Muscle of leg (tissue), 11 donors: ENCODE measurements around the gene EEF1B2. TPM values are rescaled to one million over a fixed set of nuclear protein-coding genes. Genes with fewer than 3 reads are reported as not detected.
"Not testable (repeated sequence)": the region's sequence is repeated elsewhere in the genome, so short reads cannot be mapped to it uniquely, and the experiment has no call there.

ENCODE experiments used
- DNase-seq: peaks from one replicate; pipeline ENCODE4 v3.0.0; 2013
- H3K27ac ChIP-seq: one replicate; pipeline ENCODE4 v1.5.1; 2013; ENCODE audit warnings: mild to moderate bottlenecking, low read length, control low read depth
- H3K27me3 ChIP-seq: one replicate; pipeline ENCODE4 v1.6.1; 2013; ENCODE audit warnings: low read length; ENCODE audit not compliant: control insufficient read depth, insufficient read depth
- H3K36me3 ChIP-seq: one replicate; pipeline ENCODE4 v1.6.1; 2013; ENCODE audit warnings: low read length; ENCODE audit not compliant: control insufficient read depth, insufficient read depth
- H3K4me1 ChIP-seq: one replicate; pipeline ENCODE4 v1.6.1; 2013; ENCODE audit warnings: low read length; ENCODE audit not compliant: control insufficient read depth, insufficient read depth
- H3K4me3 ChIP-seq: one replicate; pipeline ENCODE4 v1.5.1; 2013; ENCODE audit warnings: low read length, control low read depth
- H3K9me3 ChIP-seq: replicated peaks from 2 replicates; pipeline ENCODE4 v1.6.1; 2013; ENCODE audit warnings: low read depth, low read length; ENCODE audit not compliant: control insufficient read depth
- WGBS: methylation state at CpG from one replicate; pipeline ENCODE4 v1.1.5; 2013; ENCODE audit warnings: missing lambda C conversion rate; ENCODE audit not compliant: insufficient coverage; 5-methylcytosine and 5-hydroxymethylcytosine counted together
- polyA plus RNA-seq, 8 donors: library from polyadenylated mRNA; unstranded; fragments of 120-200 nt; gene quantifications; one replicate each; pipeline versions ENCODE4 v1.2.1 to v1.2.3, GENCODE V29; 2013; ENCODE audit warnings: inconsistent platforms in 1 of 8, low replicate concordance in 1 of 8; ENCODE audit not compliant: insufficient read length in 8 of 8, insufficient read depth in 1 of 8
- total RNA-seq: library from RNA; stranded (reverse); fragments of 120-200 nt; gene quantifications from one replicate; pipeline ENCODE4 v1.2.4, GENCODE V29; 2013

EEF1B2 gene
- total and polyA plus RNA-seq, 9 donors, result 842 to 1,149 (median 951) TPM

- H3K36me3 ChIP-seq, H3K4me3 ChIP-seq, H3K27ac ChIP-seq, DNase-seq, H3K9me3 ChIP-seq, H3K4me1 ChIP-seq, H3K27me3 ChIP-seq: not testable (repeated sequence)
- WGBS, result 80% methylated on average over 1 of the region's 6 CpGs
Observed at GRCh38 chr2:206181526-206181925, 21.8 kb downstream of the EEF1B2 start.

DNA sequence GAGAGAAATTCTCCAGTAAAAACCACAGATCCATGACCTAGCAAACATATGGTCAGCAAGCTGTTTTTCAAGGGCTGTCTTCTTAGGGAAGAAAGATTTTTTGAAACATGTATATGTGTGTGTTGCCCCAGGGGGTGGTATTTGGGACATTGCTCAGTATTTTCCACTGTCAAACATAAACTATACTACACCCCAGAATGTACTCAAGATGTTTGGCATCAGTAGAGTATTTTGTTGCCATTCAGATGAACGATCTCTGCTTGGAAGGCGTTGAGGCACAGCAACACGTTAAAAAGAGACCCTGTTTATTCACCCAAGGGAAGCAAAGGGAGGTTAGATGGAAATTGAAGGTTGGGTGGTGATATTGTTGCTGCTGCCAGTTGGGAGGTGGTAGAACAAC, 30.0 kb downstream of the EEF1B2 start:
- no CpG with 5 or more reads among the region's 3 CpGs for WGBS
- Histone ChIP-seq H3K27ac (no peak overlapping the region), H3K36me3 (no peaks in the 10 kb centered on the region), H3K9me3 (no peaks in the 10 kb centered on the region), H3K4me3 (no peak overlapping the region), H3K4me1 (no peaks in the 10 kb centered on the region), H3K27me3 (no peaks in the 10 kb centered on the region)
- peak; percentile 84 for DNase-seq

GRCh38 chr2:206190111-206190510, 30.4 kb downstream of the EEF1B2 start:
- H3K4me3 ChIP-seq, result no peak overlapping the region
- no peaks in the 10 kb centered on the region for H3K4me1 ChIP-seq
- no peaks in the 10 kb centered on the region for H3K36me3 ChIP-seq
- no peaks in the 10 kb centered on the region for H3K27me3 ChIP-seq
- 73% methylated on average over 2 of the region's 2 CpGs for WGBS
- no peak overlapping the region for H3K27ac ChIP-seq
- no peaks in the 10 kb centered on the region for H3K9me3 ChIP-seq
- DNase-seq, result peak; percentile 33

DNA sequence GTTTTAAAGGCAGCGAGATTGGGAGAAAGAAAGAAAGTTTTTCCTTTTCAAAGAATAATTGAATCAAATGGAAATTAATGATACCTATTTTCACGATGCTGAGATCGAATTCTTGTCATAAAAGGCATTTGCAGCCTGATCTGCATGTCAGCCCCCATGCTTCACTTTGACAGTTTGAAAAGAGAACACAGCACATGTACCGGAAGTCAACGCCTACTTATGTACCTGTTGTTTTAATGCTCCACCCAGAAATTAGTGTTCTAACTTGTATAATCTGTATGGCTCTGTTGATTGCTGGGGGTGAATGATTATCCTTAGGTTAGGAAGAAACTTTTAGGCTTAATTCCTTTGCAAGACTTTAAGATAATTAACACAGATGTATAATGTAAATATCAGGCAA, 31.0 kb downstream of the EEF1B2 start:
- H3K27me3 ChIP-seq, result no peaks in the 10 kb centered on the region
- no peak for DNase-seq
- no peaks in the 10 kb centered on the region for H3K9me3 ChIP-seq
- WGBS, result 79% methylated on average over 2 of the region's 5 CpGs
- no peak overlapping the region for H3K27ac ChIP-seq
- no peak overlapping the region for H3K4me3 ChIP-seq
- H3K36me3 ChIP-seq, result no peaks in the 10 kb centered on the region
- H3K4me1 ChIP-seq, result no peaks in the 10 kb centered on the region

GRCh38 chr2:206192157-206192556, 32.5 kb downstream of the EEF1B2 start:
- no peak for DNase-seq
- H3K36me3 ChIP-seq, result no peaks in the 10 kb centered on the region
- no CpG with 5 or more reads among the region's 3 CpGs for WGBS

GRCh38 chr2:206193671-206194357, 34.1 kb downstream of the EEF1B2 start:
- H3K4me3 ChIP-seq, result no peak overlapping the region
- H3K27me3 ChIP-seq, result no peaks in the 10 kb centered on the region
- no peaks in the 10 kb centered on the region for H3K36me3 ChIP-seq
- no peaks in the 10 kb centered on the region for H3K4me1 ChIP-seq
- no peaks in the 10 kb centered on the region for H3K9me3 ChIP-seq
- no peak overlapping the region for H3K27ac ChIP-seq
- DNase-seq, result peak; percentile 20
- WGBS, result no CpG with 5 or more reads among the region's 2 CpGs

More at GRCh38 chr2:206192157-206192556, 32.5 kb downstream of the EEF1B2 start:
- H3K4me1 ChIP-seq, result no peaks in the 10 kb centered on the region
- no peaks in the 10 kb centered on the region for H3K27me3 ChIP-seq
- no peak overlapping the region for H3K4me3 ChIP-seq
- no peaks in the 10 kb centered on the region for H3K9me3 ChIP-seq
- no peak overlapping the region for H3K27ac ChIP-seq

GRCh38 chr2:206198677-206199076, 39.0 kb downstream of the EEF1B2 start:
- Histone ChIP-seq H3K4me1 (no peaks in the 10 kb centered on the region), H3K4me3 (no peak overlapping the region), H3K36me3 (no peaks in the 10 kb centered on the region), H3K27me3 (no peaks in the 10 kb centered on the region), H3K9me3 (no peaks in the 10 kb centered on the region), H3K27ac (peak overlapping the region; percentile 62)
- whole genome bisulfite sequencing, result no CpG with 5 or more reads among the region's 1 CpG
- DNase-seq, result peak; percentile 92

DNA sequence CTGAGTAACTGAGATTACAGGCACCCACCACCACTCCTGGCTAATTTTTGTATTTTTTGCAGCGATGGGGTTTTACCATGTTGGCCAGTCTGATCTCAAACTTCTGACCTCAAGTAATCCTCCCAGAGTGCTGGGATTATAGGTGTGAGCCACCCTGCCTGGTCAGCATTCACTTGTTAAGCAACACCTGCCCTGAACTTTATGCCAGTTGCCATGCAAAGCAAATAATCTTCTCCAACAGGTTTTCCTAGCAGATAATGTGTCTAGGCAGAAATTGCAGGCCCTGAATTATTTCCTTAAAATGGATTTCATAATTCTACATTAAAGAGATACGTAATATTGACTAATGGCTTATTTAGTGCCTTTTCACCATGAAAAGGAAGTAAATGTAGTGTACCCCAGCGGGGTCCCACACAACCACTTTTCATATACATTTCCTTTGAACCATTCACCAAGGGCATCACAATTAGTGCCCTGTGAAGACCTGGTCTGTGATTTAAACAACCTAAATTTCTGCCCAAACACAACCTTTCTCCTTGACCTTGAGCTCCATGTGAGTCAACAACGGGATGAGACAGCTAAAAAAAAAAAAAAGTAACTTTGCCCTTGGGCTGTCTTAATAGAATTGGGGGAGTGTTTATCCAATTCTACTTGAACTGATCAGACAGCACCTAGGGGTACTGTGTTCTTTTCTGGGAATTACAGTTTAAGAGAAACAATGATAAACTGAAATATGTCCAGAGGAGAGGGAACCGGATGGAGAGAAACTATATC, 41.6 kb downstream of the EEF1B2 start:
- H3K4me1 ChIP-seq, result no peaks in the 10 kb centered on the region
- no peaks in the 10 kb centered on the region for H3K27me3 ChIP-seq
- no peak overlapping the region for H3K27ac ChIP-seq
- H3K4me3 ChIP-seq, result no peak overlapping the region
- no peak for DNase-seq
- no peaks in the 10 kb centered on the region for H3K36me3 ChIP-seq
- no peaks in the 10 kb centered on the region for H3K9me3 ChIP-seq
- WGBS, result 63% methylated on average over 1 of the region's 5 CpGs

- DNase-seq, result no peak
- no peak overlapping the region for H3K27ac ChIP-seq
- no peaks in the 10 kb centered on the region for H3K27me3 ChIP-seq
- 84% methylated on average over 5 of the region's 16 CpGs for WGBS
- no peaks in the 10 kb centered on the region for H3K36me3 ChIP-seq
- no peaks in the 10 kb centered on the region for H3K9me3 ChIP-seq
- no peaks in the 10 kb centered on the region for H3K4me1 ChIP-seq
- H3K4me3 ChIP-seq, result no peak overlapping the region
Observed at GRCh38 chr2:206202446-206202845, 42.8 kb downstream of the EEF1B2 start.

DNA sequence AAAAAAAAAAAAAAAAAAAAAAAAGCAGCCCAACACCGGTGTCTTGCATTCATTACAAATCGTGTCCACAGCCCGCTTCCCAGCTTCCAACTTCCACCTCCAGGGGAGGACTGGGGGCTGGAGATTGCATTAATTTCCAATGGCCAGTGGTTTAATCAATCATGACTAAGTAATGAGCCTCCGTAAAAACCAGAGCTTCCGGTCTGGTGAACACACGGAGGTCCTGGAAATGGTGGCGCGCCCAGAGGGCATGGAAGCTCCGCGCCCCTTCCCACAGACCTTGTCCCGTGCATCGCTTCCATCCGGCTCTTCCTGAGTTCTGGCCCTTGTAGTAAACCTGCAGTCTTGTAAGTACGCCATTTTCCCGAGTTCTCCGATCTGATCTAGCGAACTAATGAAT, 43.6 kb downstream of the EEF1B2 start:
- Histone ChIP-seq H3K27me3 (no peaks in the 10 kb centered on the region), H3K27ac (no peak overlapping the region)
- WGBS, result 94% methylated on average over 13 of the region's 17 CpGs

More for the DNA sequence above, 43.6 kb downstream of the EEF1B2 start:
- Histone ChIP-seq H3K4me3 (no peak overlapping the region), H3K9me3 (no peaks in the 10 kb centered on the region), H3K4me1 (no peaks in the 10 kb centered on the region), H3K36me3 (no peaks in the 10 kb centered on the region)
- no peak for DNase-seq
